Medulla oblongata (tissue), 1 donor: ENCODE data around the gene HACL1.
A peak's percentile ranks its signal among the peaks of the same experiment; 100 is the strongest.
"Not testable (repeated sequence)": the region's sequence is repeated elsewhere in the genome, so short reads cannot be mapped to it uniquely, and the experiment has no call there.

Experiments
- DNase-seq: peaks from one replicate; pipeline ENCODE4 v3.0.0-alpha.2; 2015; ENCODE audit errors: extremely low spot score

Gene HACL1

DNA sequence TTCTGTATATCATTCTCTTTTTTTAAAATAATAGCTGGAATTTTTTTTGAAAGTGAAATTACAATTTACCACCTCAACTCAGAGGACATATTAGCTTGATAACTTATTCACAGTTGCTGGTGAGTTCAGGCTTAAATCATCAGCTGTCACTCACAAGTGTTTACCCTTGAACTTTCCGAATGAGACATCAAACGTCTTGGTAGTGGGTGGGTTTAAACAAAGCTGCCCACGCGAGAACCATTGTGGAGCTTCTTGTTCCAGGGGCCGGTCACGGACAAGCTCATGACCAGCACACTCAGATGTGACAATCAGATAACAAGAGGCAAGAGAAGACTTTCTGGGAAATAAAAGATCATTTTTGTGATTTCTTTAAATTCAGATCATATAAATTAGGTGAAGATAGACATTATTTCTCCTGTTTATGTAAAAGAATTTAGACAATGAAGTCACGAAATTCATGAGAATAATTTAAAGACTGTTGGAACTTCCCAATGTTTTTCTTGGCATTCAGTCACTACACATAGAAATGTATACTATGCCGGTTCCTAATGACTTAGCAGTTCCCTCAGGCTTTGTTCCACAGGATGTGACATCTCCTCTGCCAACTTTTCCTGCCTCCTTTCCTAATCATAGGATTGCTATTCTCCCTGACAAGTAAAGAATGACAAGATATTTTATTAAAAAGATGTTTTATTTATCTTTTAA lies 29.4 kb upstream of the HACL1 start:
- peak; percentile 66 for DNase-seq

DNA sequence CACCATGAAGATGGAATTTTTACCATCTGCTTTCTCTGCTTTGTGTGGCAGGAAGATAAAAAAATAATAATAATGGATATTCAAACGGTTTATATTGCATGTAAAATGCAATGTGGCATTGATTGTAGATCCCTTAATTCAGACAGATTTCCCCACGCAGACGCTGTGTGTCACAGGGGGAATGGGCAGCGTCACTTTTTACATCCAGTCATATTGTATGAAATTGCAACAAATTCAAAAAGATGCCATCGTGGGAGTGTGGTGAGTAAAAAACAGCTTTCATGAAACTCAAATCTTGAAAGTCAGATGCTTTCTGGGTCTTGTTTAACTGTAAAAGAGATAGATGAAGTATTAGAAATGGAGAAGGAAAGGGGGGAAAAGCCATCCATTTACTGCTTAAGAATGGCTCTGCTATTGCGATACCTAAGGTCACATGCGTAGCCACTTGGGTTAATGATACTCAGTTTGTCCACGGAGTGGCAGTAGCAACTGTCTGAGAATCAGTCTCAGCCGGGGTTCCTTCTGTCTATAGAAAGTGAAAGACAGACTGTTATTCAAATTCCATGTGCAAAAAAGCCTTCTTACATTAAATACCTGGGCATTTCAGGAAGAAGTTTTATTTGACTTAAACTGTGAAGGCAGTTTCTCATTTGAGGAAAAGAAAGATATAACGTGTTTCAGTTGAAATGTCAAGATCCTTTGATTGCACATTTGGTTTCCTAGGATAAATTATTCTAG lies 28.7 kb upstream of the HACL1 start:
- peak; percentile 95 for DNase-seq

DNA sequence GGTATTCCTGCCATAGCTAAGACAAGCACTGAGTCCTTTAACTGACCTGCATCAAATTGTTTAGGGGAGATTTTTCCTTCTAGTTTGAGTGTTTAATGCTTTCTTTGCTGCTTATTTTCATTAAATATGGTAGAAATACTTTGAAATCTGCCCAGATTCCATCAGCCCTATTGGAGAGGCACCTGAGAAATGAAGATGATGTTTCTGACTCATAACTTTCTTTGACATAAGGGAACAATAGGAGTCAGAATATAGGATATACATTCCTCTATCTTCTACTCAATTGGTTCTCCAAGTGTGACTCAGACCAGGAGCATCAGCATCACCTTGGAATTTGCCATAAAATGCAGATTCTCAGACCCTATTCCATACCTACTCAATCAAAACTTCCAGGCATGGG lies 27.6 kb upstream of the HACL1 start:
- DNase-seq = no peak

DNA sequence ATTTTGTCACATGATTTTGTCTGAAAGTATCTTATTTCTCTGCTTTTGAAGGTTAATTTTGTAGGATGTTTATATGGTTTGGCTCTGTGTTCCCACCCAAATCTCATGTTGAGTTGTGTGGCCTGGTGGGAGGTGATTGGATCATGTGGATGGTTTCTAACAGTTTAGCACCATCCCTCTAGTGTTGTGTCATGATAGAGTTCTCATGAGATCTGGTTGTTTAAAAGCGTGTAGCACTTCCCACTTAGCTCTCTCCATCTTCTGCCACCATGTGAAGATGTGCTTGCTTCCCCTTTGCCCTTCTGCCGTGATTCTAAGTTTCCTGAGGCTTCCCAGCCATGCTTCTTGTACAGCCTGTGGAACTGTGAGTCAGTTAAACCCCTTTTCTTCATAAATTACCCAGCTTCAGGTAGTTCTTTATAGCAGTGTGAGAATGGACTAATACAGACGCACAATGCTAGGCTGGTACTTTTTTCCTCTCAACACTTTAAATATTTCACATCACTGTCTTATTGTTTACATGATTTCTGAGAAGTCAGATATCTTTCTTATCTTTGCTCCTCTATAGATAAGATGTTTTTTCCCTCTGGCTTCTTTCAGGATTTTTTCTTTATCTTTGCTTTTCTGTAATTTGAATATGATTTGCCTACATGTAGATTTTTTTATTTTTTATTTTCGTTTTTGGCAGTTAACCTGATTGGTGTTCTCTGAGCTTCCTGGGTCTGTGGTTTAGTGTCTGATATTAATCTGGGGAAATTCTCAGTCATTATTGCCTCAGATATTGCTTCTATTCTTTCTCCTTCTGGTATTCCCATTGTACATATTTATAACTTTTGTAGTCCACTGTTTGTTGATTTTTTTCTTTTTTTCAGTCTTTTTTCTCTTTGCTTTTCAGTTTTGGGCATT lies 22.4 kb upstream of the HACL1 start:
- no peak for DNase-seq

DNA sequence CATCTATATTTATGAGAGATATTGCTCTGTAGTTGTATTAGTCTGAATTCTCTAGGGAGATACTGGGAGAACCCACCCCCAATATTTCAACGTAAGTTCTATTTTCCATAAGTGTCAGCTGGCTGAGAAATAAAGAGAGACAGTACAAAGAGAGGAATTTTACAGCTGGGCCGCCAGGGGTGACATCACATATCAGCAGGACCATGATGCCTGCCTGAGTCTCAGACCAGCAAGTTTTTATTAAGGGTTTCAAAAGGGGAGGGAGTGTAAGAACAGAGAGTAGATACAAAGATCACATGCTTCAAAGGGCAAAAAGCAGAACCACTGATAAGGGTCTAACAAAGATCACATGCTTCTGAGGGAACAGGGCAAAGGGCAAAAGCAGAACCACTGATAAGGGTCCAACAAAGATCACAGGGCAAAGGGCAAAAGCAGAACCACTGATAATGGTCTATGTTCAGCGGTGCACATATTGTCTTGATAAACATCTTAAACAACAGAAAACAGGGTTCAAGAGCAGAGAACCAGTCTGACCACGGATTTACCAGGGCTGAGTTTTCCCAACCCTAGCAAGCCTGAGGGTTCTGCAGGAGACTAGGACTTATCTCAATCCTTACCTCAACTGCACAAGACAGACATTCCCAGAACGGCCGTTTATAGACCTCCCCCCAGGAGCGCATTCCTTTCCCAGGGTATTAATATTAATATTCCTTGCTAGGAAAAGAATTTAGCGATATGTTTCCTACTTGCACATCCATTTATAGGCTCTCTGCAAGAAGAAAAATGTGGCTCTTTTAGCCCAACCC lies 18.5 kb upstream of the HACL1 start:
- not testable (repeated sequence) for DNase-seq

DNA sequence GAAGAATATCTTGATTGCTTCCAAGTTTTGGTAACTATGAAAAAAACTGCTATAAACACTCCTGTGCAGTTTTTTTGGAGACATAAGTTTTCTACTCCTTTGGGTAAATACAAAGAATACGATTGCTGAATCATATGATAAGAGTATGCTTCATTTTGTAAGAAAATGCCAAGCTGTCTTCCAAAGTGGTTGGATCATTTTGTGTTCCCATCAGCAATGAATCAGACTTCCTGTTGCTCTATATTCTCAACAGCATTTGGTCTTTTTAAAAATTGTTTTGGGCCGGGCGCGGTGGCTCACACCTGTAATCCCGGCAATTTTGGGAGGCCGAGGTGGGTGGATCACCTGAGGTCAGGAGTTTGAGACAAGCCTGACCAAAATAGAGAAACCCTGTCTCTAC lies 14.7 kb upstream of the HACL1 start:
- DNase-seq = no peak

DNA sequence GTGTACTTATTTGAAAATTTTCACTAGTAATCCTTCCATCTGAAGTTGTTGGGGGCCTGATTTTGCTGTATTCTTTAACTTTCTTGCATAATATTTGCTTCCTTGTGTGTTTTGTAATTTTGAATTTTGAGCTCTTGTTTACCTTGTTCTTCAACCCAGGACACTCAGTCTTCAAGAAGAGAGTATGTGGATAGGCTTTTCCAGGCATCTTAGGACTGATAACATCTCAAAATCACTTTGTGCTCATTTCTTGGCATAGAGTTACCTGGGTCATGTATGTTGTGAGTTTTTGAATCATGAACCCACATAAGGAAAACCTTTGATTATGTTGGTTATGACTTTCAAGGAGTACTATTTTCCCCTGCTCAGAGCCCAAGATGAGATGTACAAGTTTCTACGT lies 13.6 kb upstream of the HACL1 start:
- DNase-seq = no peak

DNA sequence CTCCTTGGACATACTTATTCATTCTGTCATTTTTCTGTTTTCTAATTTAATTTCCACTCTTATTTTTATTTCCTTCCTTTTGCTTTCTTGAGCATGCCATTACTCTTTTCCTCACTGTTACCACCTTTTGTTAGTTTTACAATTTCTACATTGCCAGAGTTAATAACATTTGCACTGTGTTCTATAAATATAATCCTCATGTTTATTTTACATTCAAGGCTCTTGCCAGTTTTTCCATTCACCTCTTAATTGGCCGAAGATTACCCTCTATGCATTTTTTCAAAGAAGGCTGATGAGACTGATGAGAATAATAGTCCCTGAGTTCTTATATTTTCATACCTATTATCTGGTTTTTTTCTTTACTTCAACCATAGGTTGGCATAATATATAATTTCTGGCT lies 10.6 kb upstream of the HACL1 start:
- DNase-seq = no peak

DNA sequence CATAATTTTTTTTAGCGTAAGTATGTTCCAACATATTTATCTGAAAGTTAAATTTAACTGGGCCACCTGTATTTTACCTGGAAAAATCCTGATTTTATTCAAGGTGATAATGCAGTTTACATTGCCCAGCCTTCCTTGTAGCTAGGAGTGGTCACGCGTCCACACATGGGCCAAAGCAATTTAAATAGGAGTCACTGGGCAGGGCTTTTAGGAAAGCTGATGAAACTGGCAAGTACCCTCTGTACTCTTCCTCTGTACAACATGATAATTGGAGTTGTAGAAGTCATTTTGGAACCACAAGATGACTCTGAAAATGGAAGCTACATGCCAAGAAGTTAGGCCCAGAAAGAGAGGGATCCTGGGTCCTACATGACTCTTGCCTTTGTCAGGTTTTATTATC lies 9.6 kb upstream of the HACL1 start:
- DNase-seq = no peak

DNA sequence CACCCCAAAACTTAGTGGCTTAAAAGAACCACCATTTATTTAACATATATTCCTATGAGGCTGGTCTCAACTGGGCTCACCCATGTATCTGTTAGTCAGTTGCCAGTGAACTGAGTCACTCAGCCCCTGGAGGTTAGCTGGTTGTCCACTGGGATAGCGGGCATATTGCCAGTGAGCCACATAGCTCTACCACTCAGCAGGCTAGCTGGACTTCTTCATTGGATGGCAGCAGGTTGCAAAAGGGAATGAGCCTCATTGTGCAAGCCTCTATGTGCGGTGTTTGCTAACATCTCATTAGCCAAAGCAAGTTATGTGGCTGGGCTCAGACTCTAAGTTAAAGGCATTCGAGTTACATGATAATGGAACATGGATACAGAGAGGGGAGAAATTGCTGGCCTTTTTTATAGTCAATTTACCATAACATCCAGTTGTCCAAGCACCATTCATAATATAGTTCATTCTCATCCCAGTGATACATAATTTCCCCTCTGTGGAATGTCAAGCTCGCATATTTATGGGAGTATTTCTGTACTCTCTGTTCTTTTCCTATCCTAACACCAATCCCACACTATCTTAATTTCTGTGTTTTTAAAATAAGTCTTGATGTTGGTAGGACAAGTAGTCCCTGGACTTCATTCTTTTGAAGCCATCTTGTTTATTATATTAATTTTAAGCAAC lies 8.9 kb upstream of the HACL1 start:
- DNase-seq = no peak

DNA sequence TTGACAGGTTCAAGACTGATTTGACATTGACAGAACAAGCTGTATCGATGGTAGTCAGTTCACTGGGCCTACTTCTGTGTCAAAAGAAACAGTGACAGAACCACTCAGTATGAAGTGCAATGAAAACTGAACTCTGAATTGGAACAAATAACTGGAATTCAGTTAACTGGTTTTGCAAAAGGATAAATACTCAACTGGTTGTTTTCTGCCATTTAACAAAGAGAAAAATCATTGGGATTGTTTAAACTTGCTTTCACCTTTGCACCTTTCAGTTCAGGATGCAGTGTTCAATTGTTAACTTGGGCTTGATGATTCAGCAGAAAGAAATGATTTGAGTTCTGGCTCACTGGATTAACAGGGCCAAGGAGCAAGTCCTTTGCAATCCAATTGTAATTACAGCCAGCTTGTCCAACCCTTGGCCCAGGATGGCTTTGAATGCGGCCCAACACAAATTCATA lies 5.1 kb upstream of the HACL1 start:
- DNase-seq = peak; percentile 10

DNA sequence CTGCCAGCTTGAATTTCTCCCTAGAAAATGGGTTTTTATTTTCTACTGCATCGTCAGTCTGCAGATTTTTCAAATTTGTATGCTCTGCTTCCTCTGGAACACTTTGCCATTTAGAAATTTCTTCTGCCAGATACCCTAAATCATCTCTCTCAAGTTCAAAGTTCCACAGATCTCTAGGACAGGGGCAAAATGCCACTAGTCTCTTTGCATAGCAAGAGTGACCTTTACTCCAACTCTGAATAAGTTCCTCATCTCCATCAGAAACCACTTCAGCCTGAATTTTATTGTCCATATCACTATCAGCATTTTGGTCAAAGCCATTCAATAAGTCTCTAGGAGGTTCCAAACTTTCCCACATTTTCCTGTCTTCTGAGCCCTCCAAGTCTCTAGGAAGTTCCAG lies 3.2 kb upstream of the HACL1 start:
- DNase-seq = not testable (repeated sequence)

DNA sequence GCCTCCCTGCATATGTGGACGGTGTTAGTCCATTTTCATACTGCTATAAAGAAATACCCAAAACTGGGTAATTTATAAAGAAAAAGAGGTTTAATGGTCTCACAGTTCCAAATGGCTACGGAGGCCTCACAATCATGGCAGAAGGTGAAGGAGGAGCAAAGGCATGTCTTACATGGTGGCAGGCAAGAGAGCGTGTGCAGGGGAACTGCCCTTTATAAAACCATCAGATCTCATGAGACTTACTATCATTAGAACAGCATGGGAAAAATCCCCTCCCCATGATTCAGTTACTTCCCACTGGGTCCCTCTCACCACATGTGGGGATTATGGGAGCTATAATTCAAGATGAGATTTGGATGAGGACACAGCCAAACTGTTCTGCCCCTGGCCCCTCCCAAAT lies 1.4 kb upstream of the HACL1 start:
- DNase-seq = not testable (repeated sequence)

DNA sequence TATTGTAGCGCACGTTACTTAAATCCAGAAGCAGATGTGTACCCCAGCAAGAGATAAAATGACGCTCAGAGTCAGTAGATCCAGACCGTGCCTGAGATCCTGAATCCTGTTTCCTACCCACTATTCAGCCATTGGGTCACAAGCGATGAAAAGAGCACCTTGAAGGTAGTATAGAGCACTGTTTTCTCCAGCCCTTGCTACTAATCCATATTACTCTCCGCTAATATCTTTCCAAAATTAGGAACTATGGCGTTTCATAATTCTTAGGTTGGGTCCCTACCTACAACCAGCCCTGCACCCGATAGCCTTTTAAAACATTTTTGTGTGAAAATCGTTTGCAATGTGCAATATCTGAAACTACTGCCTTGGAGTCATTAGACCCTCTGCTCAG lies 772 bp upstream of the HACL1 start:
- no peak for DNase-seq

DNA sequence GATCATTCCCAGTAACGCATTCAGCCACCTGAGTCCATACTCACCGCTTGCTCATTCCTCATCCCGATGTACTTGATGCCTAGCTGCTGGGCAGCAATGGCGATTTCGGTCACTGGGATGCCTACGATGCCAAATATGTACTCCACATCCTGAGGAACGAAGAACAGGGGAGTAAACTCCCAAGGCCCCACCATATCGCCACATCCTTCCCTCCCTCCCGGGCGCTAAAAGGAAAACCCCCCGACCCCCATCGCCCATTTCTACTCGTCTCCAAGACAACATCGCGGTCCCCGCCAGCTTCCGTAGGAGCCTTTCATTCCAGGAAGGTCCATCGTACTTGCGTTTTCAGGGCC lies 347 bp downstream of the HACL1 start:
- DNase-seq = no peak

DNA sequence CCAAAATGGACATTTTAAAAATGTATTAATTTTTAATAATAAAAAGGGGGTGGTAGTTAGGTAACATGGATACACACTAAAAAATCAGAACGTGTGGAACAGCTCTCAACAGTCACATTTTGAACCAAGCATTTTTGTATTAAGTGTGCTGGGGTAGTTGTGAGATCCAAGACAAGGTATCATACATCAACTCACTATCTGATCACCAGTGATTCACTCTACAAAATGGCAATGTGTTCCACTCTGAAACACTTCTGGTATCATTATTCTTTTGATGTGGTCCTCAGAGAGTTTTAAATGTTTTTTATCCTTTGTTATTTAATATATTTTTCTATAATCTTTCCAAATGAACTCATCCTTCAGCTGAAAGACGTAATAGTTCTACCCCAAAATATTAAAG lies 5.4 kb downstream of the HACL1 start:
- no peak for DNase-seq

DNA sequence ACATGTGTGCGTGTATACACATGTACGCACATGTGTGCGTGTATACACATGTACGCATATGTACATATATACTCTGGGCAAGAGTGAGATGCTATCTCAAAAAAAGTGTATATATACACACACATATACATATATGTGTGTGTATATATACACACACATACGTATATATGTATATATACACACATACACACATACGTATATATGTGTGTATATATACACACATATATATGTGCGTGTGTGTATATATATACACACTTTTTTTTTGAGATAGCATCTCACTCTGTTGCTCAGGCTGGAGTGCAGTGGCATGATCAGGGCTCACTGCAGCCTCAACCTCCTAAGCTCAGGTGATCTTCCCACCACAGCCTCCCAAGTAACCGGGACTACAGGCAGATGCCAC lies 8.4 kb downstream of the HACL1 start:
- DNase-seq = no peak

DNA sequence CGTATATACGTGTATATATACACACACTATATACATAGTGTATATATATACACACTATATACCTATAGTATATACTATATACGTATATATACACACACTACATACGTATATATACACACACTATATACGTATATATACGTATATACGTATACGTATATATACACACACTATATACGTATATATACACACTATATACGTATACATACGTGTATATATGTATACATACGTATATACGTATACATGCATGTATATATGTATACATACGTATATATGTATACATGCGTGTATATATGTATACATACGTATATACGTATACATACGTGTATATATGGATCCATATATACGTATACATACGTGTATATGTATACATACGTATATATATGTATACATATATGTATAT lies 9.4 kb downstream of the HACL1 start:
- DNase-seq = no peak

DNA sequence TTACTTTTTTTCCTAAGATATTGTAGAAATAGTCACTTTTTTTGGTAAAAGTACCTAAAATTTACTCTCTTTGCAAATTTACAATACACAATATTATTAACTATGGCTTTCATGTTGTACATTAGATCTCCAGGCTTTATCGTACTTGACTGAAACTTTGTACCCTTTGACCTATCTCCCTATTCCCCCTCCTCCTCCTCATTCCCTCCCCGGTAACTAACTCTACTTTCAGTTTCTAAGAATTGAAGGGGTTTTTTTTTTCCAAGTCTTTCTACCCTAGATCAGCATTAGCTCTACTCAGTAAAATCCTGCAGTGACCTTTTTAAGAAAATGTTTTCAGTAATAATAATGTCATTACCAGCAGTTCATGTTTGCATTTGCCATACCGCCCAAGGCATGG lies 10.1 kb downstream of the HACL1 start:
- DNase-seq = no peak

DNA sequence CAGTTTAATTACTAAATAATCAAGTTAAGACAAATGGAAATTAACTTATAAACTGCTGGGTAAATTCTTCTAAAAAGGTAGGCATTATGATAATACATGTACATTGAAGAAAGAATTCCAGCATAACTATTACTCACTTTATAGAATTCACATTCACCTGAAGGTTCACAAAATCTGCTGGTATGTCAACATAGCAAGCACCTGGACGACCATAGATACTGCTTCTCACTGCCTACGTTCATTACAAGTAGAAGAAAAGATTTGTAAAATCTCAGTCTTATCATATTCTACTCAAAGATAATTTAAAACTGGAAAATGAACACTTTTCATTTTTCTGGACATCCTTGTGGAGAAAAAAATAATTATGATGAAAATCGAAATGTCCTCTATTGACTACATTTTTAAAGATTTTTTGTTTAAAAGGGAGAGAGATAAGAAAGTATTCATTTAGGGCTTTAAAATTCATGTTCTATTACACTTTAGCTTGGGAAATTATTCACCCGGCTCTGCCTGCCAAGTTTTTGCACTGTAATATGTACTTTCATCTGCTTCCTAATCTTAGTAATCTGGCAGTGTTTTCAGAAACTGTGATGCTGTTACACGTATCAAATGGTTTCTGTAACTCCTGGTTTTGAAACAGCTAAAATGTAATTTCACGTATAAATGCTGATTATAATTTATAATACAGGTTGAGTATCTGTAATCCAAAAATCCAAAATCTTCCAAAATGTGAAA lies 16.1 kb downstream of the HACL1 start:
- DNase-seq = no peak
